ENCODE data around the gene ENTR1.
"Not testable (repeated sequence)": the region's sequence is repeated elsewhere in the genome, so short reads cannot be mapped to it uniquely, and the experiment has no call there.

Gene ENTR1

DNA sequence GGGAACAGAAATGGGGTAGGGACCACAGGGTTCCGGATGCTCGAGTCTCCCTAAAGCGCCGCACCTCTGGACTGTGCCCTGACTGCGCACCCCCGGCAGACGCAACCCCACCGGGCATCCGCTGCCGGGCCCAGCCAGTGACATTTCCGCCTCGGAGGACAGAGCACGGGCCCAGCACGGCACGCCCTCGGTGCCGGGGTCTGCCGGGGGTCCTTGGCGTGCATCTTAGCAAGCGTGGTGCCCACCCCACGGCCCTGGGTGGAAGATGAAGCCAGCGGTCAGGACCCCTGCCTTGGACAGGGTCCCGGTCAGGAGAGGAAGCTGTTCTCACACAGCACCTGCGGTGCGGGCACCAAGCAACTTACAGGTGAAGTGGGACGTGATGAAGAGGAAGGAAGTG is 22.2 kb upstream of the ENTR1 start:
- no peak overlapping the region for H3K27ac ChIP-seq
- TF ChIP-seq, protein P1, sequence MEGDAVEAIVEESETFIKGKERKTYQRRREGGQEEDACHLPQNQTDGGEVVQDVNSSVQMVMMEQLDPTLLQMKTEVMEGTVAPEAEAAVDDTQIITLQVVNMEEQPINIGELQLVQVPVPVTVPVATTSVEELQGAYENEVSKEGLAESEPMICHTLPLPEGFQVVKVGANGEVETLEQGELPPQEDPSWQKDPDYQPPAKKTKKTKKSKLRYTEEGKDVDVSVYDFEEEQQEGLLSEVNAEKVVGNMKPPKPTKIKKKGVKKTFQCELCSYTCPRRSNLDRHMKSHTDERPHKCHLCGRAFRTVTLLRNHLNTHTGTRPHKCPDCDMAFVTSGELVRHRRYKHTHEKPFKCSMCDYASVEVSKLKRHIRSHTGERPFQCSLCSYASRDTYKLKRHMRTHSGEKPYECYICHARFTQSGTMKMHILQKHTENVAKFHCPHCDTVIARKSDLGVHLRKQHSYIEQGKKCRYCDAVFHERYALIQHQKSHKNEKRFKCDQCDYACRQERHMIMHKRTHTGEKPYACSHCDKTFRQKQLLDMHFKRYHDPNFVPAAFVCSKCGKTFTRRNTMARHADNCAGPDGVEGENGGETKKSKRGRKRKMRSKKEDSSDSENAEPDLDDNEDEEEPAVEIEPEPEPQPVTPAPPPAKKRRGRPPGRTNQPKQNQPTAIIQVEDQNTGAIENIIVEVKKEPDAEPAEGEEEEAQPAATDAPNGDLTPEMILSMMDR (conservative IDR thresholded peaks at IDR 0.05): no peak

DNA sequence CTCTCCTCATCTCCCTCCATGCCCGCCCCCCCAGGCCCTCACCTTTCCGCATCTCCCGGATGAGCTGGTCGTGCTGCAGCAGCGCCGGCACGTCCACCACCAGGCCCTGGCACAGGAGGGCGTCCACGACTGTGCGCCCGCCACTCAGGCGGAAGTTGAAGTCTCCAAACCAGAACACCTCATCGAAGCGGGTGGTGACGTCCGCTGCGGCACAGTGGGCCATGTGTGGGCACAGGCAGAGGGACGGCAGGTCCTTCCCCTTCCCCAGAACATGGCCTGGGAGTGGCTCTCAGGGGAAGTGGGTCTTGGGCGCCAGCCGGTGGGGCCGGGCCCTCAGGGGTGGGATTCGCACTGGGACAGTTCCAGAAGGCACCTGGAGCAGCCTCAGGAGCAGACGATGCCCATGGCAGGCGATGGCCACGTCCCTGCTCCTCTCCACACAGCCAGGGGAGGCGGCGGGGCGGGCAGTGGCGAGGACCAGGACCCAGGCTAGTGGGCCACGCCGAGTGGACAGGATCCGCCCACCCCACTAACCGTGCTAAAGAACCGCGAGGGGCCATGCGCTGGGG is 21.5 kb upstream of the ENTR1 start:
- TF ChIP-seq, protein P1 (conservative IDR thresholded peaks at IDR 0.05): no peak
- H3K27ac ChIP-seq: no peak overlapping the region

DNA sequence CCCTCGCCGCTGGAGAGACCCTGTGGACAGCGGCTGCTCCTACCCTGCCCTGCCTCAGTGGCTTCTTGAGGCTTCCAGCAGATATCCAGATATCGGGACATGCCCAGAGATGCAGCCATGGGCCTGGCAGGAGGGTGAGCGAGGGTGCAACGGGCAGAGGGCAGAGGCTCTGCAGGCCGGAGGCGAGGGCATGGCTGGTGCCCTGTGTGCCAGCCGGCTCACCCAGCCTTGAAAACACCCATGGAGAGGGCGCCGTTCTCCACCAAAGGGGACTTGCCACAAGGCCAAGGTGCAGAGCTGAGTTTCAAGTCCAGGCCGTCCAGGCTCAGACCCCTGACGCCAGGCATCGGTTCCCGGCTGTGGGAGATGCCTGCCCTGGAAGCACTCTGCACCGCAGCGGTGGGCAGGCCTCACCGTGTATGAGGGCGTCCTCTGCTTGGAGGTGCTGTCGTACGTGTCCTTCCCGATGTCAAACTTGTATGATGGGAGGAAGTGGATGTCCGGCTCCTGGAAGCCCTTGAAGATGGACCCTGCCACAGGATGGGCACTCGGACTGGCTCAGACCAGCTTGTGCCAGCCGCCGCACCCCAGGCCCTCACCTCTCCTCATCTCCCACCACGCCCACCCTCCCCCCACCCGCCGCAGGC is 20.3 kb upstream of the ENTR1 start:
- TF ChIP-seq, protein P1 (conservative IDR thresholded peaks at IDR 0.05): no peak
- no peak overlapping the region for H3K27ac ChIP-seq

DNA sequence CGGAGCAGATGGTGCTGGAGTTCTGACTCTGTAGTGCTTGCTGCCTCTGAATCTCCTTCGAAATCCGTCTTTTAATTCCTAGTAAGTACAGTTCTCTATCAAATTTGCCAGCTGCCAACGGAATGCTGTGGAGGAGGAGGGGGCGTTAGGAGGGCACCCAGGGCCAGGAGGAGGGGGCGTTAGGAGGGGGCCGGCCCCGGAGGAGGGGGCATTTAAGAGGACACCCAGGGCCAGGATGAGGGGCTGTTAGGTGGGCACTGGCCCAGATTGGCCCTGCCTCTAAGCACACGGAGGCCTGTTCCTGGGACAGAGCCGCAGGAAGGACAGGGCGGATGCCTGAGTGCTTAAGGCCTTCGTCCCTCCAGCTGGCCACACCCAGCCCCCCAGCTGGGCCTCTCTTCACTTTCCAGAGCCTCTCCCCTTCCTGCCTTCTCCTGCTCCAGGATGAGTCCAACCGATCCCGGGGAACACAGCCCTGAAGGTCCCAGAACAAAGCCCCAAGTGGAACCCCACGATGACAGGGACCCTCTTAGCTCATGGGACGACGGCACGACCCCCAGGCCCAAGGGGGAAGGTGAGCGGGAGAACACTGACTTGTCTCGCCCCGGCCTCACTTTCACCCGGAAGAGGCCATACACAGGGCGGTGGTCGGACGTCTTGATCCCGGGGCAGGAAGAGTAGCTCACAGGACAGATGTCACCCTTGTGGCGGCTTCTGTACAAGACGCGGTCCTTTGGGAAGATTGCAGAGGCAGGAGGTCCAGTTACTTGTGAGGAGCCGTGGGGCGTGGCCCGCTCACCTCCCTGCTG is 19.5 kb upstream of the ENTR1 start:
- no peak overlapping the region for H3K27ac ChIP-seq
- TF ChIP-seq, protein P1 (conservative IDR thresholded peaks at IDR 0.05): no peak

DNA sequence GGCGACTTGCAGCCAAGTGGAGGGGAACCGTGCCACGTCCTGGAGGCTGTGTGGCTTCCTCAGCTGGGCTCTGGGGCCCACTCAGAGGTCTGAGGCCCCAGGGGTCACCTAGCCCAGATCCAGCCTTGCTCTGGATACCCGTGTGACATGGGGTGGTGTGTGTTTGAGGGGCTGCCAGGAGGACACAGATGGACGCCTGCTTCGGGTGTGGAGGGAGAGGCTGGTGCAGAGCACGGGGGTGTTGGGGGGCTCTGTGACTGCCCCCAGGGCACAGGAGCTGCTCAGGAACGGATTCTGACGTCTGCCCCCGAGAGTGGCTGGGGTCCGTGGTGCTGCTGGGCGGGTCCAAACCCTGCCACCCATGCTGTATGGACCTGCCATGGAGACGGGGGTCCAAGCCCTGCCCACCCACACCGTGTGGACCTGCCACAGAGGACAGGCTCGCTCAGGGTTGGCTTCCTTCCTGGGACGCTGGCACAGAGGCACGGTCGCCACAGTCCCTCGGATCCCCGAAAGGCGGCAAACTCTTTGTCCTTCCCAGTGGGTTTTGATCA is 18.7 kb upstream of the ENTR1 start:
- TF ChIP-seq, protein P1 (conservative IDR thresholded peaks at IDR 0.05): no peak
- H3K27ac ChIP-seq: no peak overlapping the region

DNA sequence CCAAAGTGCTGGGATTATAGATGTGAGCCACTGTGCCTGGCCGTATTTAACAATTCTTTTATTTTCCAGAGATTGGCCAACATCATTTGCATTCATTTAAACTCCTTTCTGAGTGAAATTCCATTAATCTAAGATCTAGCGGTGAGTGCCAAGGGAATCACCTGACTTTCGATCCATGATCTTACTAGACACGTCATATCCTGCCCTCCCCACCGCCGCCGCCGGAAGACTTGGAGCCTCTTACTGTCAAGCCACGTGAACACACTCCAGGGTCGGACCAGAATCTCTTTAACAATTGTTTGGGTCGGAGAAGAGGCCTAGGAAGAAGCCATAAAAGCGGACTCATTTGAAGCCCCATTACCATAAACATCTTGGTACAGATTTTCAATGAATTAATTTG is 16.4 kb upstream of the ENTR1 start:
- TF ChIP-seq, protein P1 (conservative IDR thresholded peaks at IDR 0.05): no peak
- H3K27ac ChIP-seq: no peak overlapping the region

DNA sequence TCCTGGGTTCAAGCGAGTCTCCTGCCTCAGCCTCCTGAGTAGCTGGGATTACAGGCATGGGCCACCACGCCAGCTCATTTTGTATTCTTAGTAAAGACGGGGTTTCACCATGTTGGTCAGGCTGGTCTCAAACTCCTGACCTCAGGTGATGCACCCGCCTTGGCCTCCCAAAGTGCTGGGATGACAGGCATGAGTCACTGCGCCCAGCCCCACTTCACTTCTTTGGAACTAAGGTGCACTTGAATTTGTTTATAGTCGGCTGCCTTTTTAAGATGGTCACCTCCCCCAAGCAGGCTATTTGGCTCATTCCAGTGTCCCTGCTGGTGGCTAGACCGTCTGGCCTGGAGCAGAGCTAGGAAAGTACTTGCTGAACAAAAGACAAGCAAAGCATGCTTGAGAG is 15.0 kb upstream of the ENTR1 start:
- not testable (repeated sequence) for H3K27ac ChIP-seq
